Breast epithelium (tissue), 4 donors: Measurements from ENCODE around the gene SERPINI1. TPM values are rescaled to one million over a fixed set of nuclear protein-coding genes. Genes with fewer than 3 reads are reported as not detected.

ENCODE experiments used
- DNase-seq, 2 donors: peaks; one replicate each; pipeline ENCODE4 v3.0.0-alpha.2; 2019; ENCODE audit warnings: low spot score in 2 of 2
- H3K27ac ChIP-seq, 2 donors: fragments of 200-600 bp; sonication (generic) in 1 of 2; one replicate each; pipeline ENCODE4 v1.5.1; 2016 to 2019; ENCODE audit warnings: mild to moderate bottlenecking in 1 of 2
- H3K27me3 ChIP-seq, 2 donors: fragments of 200-600 bp; sonication (generic) in 1 of 2; one replicate each; pipeline versions ENCODE4 v1.5.1 to v1.6.0; 2017 to 2019; ENCODE audit warnings: control low read depth in 1 of 2, mild to moderate bottlenecking in 1 of 2
- H3K36me3 ChIP-seq: fragments of 200-600 bp; one replicate; pipeline ENCODE4 v1.5.1; 2019
- H3K4me1 ChIP-seq, 2 donors: fragments of 200-600 bp; sonication (generic); one replicate each; pipeline ENCODE4 v1.5.1; 2016 to 2019; ENCODE audit warnings: control low read depth in 1 of 2
- H3K4me3 ChIP-seq, 3 donors: fragments of 200-600 bp; sonication (generic); 1 replicate in 2 of 3; 2 replicates in 1 of 3; pipeline ENCODE4 v1.5.1; 2016 to 2019; ENCODE audit warnings: mild to moderate bottlenecking in 3 of 3, moderate library complexity in 2 of 3
- H3K9me3 ChIP-seq, 2 donors: fragments of 200-600 bp; sonication (generic) in 1 of 2; one replicate each; pipeline ENCODE4 v1.5.1; 2016 to 2019; ENCODE audit warnings: control low read depth in 1 of 2
- CTCF ChIP-seq, 3 donors: fragments of 450-650 bp; IDR thresholded peaks; one replicate each; pipeline ENCODE4 v1.5.1; 2016 to 2017; ENCODE audit warnings: antibody characterized with exemption in 3 of 3, mild to moderate bottlenecking in 3 of 3, moderate library complexity in 3 of 3
- POLR2A ChIP-seq: fragments of 450-650 bp; IDR thresholded peaks from one replicate; pipeline ENCODE4 v1.6.1; 2016; ENCODE audit warnings: antibody characterized with exemption, mild to moderate bottlenecking, moderate library complexity
- POLR2AphosphoS5 ChIP-seq, 3 donors: sonication (generic); formaldehyde crosslinking; IDR thresholded peaks; one replicate each; pipeline ENCODE4 v1.6.1; 2017; ENCODE audit warnings: antibody characterized with exemption in 3 of 3
- intact Hi-C: fragments of 100-400 bp; cut with DNase I; formaldehyde crosslinking; loops from one replicate; pipeline ENCODE4 v1.15.1; 2023; ENCODE audit warnings: low total_unique reads
- total RNA-seq, 3 donors: library from RNA; depleted of rRNA; stranded (reverse); fragments of >200 nt; gene quantifications; one replicate each; pipeline ENCODE4 v1.1.0, GENCODE V29; 2016

Gene SERPINI1
- total RNA-seq, 3 donors from 2014 or later: 4.3 to 10.8 (median 6.3) TPM

GRCh38 chr3:167854063-167854462 lies 118.5 kb downstream of the SERPINI1 start:
- Histone ChIP-seq H3K4me1 (no peaks in the 10 kb centered on the region), H3K36me3 (no peaks in the 10 kb centered on the region), H3K9me3 (no peaks in the 10 kb centered on the region), H3K27ac (no peak overlapping the region), H3K27me3 (no peaks in the 10 kb centered on the region), H3K4me3 (no peak overlapping the region)
- DNase-seq: no peak
- intact Hi-C loops: no loop called here
- TF ChIP-seq POLR2A (no peak), POLR2AphosphoS5 (IDR thresholded peaks at IDR 0.05) (no peak), CTCF (IDR thresholded peaks at IDR 0.05) (no peak)

- intact Hi-C loops: loop anchor here (5.0 kb wide), 1 partner anchor 1907 kb away; no protein-coding TSS in a partner anchor
These were observed 119.3 kb downstream of the SERPINI1 start for GRCh38 chr3:167854846-167855245.

DNA sequence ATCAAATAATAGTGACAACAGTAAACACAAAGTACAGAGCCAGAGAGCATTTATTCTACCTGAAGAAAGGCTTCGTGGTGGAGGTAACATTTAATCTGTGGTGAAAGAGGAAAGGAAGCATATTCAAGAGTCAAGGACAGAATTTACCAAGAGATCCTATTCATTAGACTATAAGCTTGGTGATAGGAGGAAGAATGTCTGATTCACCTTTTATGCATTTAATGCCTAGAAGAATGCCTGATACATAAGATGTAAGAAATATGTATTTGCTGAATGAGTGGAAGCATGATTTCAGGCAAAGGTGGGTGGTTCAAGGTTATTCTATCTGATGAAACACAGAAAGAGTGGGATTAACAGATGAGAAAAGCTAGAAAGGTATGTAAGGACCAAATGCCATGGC lies 119.8 kb downstream of the SERPINI1 start:
- no peak overlapping the region for H3K4me3 ChIP-seq
- H3K9me3 ChIP-seq: no peaks in the 10 kb centered on the region
- no peaks in the 10 kb centered on the region for H3K27me3 ChIP-seq
- H3K36me3 ChIP-seq: no peaks in the 10 kb centered on the region
- no peak for TF ChIP-seq POLR2AphosphoS5 (IDR thresholded peaks at IDR 0.05)
- TF ChIP-seq POLR2A: no peak
- TF ChIP-seq CTCF (IDR thresholded peaks at IDR 0.05): no peak
- H3K4me1 ChIP-seq: no peaks in the 10 kb centered on the region
- intact Hi-C loops: loop anchor here (5.0 kb wide), 1 partner anchor 1907 kb away; no protein-coding TSS in a partner anchor
- DNase-seq: no peak
- no peak overlapping the region for H3K27ac ChIP-seq

More at GRCh38 chr3:167854846-167855245, 119.3 kb downstream of the SERPINI1 start:
- Histone ChIP-seq H3K4me3 (no peak overlapping the region), H3K9me3 (no peaks in the 10 kb centered on the region), H3K4me1 (no peaks in the 10 kb centered on the region), H3K27ac (no peak overlapping the region), H3K27me3 (no peaks in the 10 kb centered on the region), H3K36me3 (no peaks in the 10 kb centered on the region)
- DNase-seq: no peak
- no peak for TF ChIP-seq POLR2A
- no peak for TF ChIP-seq CTCF (IDR thresholded peaks at IDR 0.05)
- TF ChIP-seq POLR2AphosphoS5 (IDR thresholded peaks at IDR 0.05): no peak

GRCh38 chr3:167858865-167859264 lies 123.3 kb downstream of the SERPINI1 start:
- intact Hi-C loops: loop anchor here (5.0 kb wide), 1 partner anchor 1903 kb away; no protein-coding TSS in a partner anchor
- DNase-seq: no peak
- no peaks in the 10 kb centered on the region for H3K27me3 ChIP-seq
- no peaks in the 10 kb centered on the region for H3K9me3 ChIP-seq
- H3K27ac ChIP-seq: no peak overlapping the region
- TF ChIP-seq CTCF (IDR thresholded peaks at IDR 0.05) (no peak), POLR2AphosphoS5 (IDR thresholded peaks at IDR 0.05) (no peak), POLR2A (no peak)
- no peaks in the 10 kb centered on the region for H3K4me1 ChIP-seq
- no peak overlapping the region for H3K4me3 ChIP-seq
- H3K36me3 ChIP-seq: no peaks in the 10 kb centered on the region

- no peaks in the 10 kb centered on the region for H3K4me1 ChIP-seq
- H3K4me3 ChIP-seq: no peak overlapping the region
- no peak overlapping the region for H3K27ac ChIP-seq
- intact Hi-C loops: loop anchor here (5.0 kb wide), 1 partner anchor 1903 kb away; no protein-coding TSS in a partner anchor
- H3K9me3 ChIP-seq: no peaks in the 10 kb centered on the region
- no peaks in the 10 kb centered on the region for H3K27me3 ChIP-seq
- no peak for DNase-seq
- H3K36me3 ChIP-seq: no peaks in the 10 kb centered on the region
- TF ChIP-seq CTCF (IDR thresholded peaks at IDR 0.05) (no peak), POLR2A (no peak), POLR2AphosphoS5 (IDR thresholded peaks at IDR 0.05) (no peak)
These were observed 124.1 kb downstream of the SERPINI1 start for GRCh38 chr3:167859610-167860009.
